Kidney epithelial cell (primary cell): ENCODE results near the gene MLLT3. TPM values are rescaled to one million over a fixed set of nuclear protein-coding genes. Genes with fewer than 3 reads are reported as not detected.

ENCODE experiments used
- DNase-seq: peaks from one replicate; pipeline ENCODE4 v3.0.0-alpha.2; 2010; ENCODE audit warnings: low read depth
- H3K27me3 ChIP-seq: 2 replicates; pipeline ENCODE4 v1.6.0; 2011; ENCODE audit warnings: low read length; ENCODE audit not compliant: control insufficient read depth, insufficient read depth
- H3K36me3 ChIP-seq: 2 replicates; pipeline ENCODE4 v1.5.1; 2011; ENCODE audit warnings: low read length; ENCODE audit not compliant: control insufficient read depth, insufficient read depth
- H3K4me3 ChIP-seq: 2 replicates; pipeline ENCODE4 v1.5.1; 2011; ENCODE audit warnings: low read depth, mild to moderate bottlenecking, control low read depth, low read length
- CTCF ChIP-seq: IDR thresholded peaks from 2 replicates; pipeline ENCODE4 v1.5.1; 2011; ENCODE audit warnings: mild to moderate bottlenecking, moderate library complexity, low read length, control low read depth, inconsistent platforms; ENCODE audit not compliant: insufficient read depth, poor library complexity, severe bottlenecking
- total RNA-seq: library from RNA; depleted of rRNA; stranded (reverse); fragments of >200 nt; gene quantifications from 2 replicates; pipeline ENCODE4 v1.2.3, GENCODE V29; 2015

The MLLT3 gene
- total RNA-seq, 1 donor from 2014 or later = 16.2 TPM

DNA sequence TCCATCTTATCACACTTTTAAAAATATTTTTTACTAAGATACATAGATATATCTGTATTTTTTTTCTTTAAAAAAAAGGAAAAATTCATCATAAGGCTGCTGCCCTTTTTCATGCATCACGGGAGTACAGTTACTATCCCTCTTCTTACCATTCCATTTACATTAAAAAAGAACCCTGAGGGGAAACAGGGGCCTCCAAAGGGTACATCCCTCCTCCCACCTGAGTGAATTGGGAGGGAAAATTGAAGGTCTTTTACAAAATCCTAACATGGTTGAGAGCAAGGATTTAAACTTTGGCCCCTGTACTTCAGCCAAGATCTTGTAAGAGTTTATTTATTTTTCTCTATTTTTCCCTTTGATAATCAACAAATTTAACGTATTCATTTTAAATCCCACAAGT, 319.2 kb downstream of the MLLT3 start:
- Histone ChIP-seq H3K36me3 (no peaks in the 10 kb centered on the region), H3K27me3 (no peaks in the 10 kb centered on the region), H3K4me3 (no peak overlapping the region)
- DNase-seq = no peak
- TF ChIP-seq CTCF = no peak

GRCh38 chr9:20302197-20302596, 320.1 kb downstream of the MLLT3 start:
- DNase-seq = no peak
- Histone ChIP-seq H3K36me3 (no peaks in the 10 kb centered on the region), H3K4me3 (no peak overlapping the region), H3K27me3 (no peaks in the 10 kb centered on the region)
- no peak for TF ChIP-seq CTCF

GRCh38 chr9:20300430-20301115, 321.7 kb downstream of the MLLT3 start:
- no peak for TF ChIP-seq CTCF

GRCh38 chr9:20297646-20298084, 324.6 kb downstream of the MLLT3 start:
- DNase-seq = no peak
- no peak overlapping the region for H3K4me3 ChIP-seq

More at GRCh38 chr9:20300430-20301115, 321.7 kb downstream of the MLLT3 start:
- no peak for DNase-seq
- Histone ChIP-seq H3K27me3 (no peaks in the 10 kb centered on the region), H3K36me3 (no peaks in the 10 kb centered on the region), H3K4me3 (no peak overlapping the region)

DNA sequence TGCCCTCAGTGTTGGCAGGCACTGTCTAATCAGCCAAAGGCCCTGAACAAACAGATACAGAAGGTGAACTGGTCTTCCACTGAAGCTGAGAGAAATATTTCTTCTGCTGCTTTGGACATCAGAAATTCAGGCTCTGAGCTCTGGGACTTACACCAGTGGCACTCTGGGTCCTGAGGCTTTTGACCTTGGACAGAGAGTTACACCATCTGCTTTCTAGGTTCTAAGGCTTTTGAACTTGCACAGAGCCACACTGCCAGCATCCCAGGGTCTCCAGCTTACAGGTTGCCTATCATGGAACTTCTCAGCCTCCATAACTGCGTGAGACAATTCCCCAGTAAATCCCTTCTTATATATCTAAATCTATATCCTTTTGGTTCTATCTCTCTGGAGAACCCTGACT, 326.7 kb downstream of the MLLT3 start:
- Histone ChIP-seq H3K27me3 (no peaks in the 10 kb centered on the region), H3K36me3 (no peaks in the 10 kb centered on the region)
- TF ChIP-seq CTCF = no peak

More at GRCh38 chr9:20297646-20298084, 324.6 kb downstream of the MLLT3 start:
- Histone ChIP-seq H3K27me3 (no peaks in the 10 kb centered on the region), H3K36me3 (no peaks in the 10 kb centered on the region)
- no peak for TF ChIP-seq CTCF

More for the DNA sequence above, 326.7 kb downstream of the MLLT3 start:
- no peak overlapping the region for H3K4me3 ChIP-seq
- DNase-seq = no peak
